A549 treated with RU486 at 1 μM for 4 hours (cell line): Measurements from ENCODE around the gene NCOR2. TPM values are rescaled to one million over a fixed set of nuclear protein-coding genes. Genes with fewer than 3 reads are reported as not detected.

Experiments
- total RNA-seq: library from RNA; stranded (reverse); fragments of 200-300 nt; extraction: Qiagen RNA extraction; gene quantifications from 5 replicates; pipeline ENCODE4 v1.2.3, GENCODE V29; 2022; ENCODE audit warnings: low read depth

The NCOR2 gene
- 147 to 226 TPM (median 200 TPM) in 5 replicates for total RNA-seq

GRCh38 chr12:124566997-124567672 is at the start of gene NCOR2:
Gene NCOR2, minus strand, starts transcription at chr12:124567612. Its CDS starts 72,361 bp downstream, at chr12:124495251.

